Cardiac muscle cell (in vitro differentiated cells and primary cell): ENCODE measurements around the gene CREB5. TPM values are rescaled to one million over a fixed set of nuclear protein-coding genes. Genes with fewer than 3 reads are reported as not detected.

Experiments used
- DNase-seq, 2 donors: peaks; one replicate each; pipeline versions ENCODE4 v3.0.0 to v3.0.0-alpha.2; 2010 to 2017; ENCODE audit warnings: low read depth in 1 of 2, low spot score in 1 of 2
- H3K27ac ChIP-seq: fragments of 200-600 bp; sonication (generic); 2 replicates; pipeline ENCODE4 v1.5.1; 2016
- H3K27me3 ChIP-seq: fragments of 200-600 bp; sonication (generic); 2 replicates; pipeline ENCODE4 v1.6.0; 2016; ENCODE audit warnings: control low read depth
- H3K36me3 ChIP-seq: fragments of 200-600 bp; sonication (generic); 2 replicates; pipeline ENCODE4 v1.5.1; 2016; ENCODE audit warnings: control low read depth
- H3K4me1 ChIP-seq: fragments of 200-600 bp; sonication (generic); 2 replicates; pipeline ENCODE4 v1.8.1; 2017; ENCODE audit warnings: low read depth, mild to moderate bottlenecking, mixed run types
- H3K4me3 ChIP-seq: fragments of 200-600 bp; sonication (generic); 2 replicates; pipeline ENCODE4 v1.5.1; 2016; ENCODE audit warnings: mild to moderate bottlenecking
- H3K9me3 ChIP-seq: fragments of 200-600 bp; sonication (generic); 2 replicates; pipeline ENCODE4 v1.5.1; 2017; ENCODE audit warnings: low read depth, mild to moderate bottlenecking, control low read depth
- polyA plus RNA-seq: library from polyadenylated mRNA; unstranded; fragments of >200 nt; fragmentation: Nextera tagmentation; extraction: Ambion mirVana; gene quantifications from 2 replicates; pipeline ENCODE4 v1.2.1, GENCODE V29; 2016
- total RNA-seq: library from RNA; depleted of rRNA; stranded (reverse); fragments of >200 nt; gene quantifications from 2 replicates; pipeline ENCODE4 v1.2.3, GENCODE V29; 2016
- TF ChIP-seq, protein P1 (sequence below): IDR thresholded peaks from 2 replicates; pipeline ENCODE4 v1.5.1; 2012; ENCODE audit warnings: low read depth, mild to moderate bottlenecking, low read length

CREB5 gene
- total and polyA plus RNA-seq, 2 experiments from 2014 or later: 4.6 TPM

DNA sequence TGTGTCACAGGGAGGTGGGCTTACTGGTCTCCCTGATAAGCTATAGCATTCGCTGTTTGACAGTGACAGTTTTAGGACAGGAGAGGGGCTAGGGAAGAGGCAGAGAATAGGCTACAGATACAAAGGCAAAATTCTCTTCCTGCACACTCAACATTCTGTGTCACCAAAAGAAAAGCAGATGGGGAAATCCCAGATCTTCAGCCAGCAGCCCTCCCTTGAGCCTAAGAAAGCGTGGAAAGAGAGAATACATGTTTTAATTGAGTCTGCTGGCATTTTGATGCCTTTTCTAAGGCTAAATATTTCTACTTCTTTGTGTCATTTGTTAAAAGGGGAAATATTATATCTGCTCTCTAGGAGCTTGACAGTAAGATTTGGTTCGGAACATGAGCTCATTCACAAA lies 298.8 kb downstream of the CREB5 start:
- no peaks in the 10 kb centered on the region for H3K36me3 ChIP-seq
- peaks cover 16% of the 10 kb centered on the region for H3K4me1 ChIP-seq
- H3K27ac ChIP-seq: no peak overlapping the region
- no peak for DNase-seq
- H3K4me3 ChIP-seq: no peak overlapping the region
- TF ChIP-seq, protein P1, sequence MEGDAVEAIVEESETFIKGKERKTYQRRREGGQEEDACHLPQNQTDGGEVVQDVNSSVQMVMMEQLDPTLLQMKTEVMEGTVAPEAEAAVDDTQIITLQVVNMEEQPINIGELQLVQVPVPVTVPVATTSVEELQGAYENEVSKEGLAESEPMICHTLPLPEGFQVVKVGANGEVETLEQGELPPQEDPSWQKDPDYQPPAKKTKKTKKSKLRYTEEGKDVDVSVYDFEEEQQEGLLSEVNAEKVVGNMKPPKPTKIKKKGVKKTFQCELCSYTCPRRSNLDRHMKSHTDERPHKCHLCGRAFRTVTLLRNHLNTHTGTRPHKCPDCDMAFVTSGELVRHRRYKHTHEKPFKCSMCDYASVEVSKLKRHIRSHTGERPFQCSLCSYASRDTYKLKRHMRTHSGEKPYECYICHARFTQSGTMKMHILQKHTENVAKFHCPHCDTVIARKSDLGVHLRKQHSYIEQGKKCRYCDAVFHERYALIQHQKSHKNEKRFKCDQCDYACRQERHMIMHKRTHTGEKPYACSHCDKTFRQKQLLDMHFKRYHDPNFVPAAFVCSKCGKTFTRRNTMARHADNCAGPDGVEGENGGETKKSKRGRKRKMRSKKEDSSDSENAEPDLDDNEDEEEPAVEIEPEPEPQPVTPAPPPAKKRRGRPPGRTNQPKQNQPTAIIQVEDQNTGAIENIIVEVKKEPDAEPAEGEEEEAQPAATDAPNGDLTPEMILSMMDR: no peak
- H3K9me3 ChIP-seq: no peaks in the 10 kb centered on the region
- no peaks in the 10 kb centered on the region for H3K27me3 ChIP-seq

DNA sequence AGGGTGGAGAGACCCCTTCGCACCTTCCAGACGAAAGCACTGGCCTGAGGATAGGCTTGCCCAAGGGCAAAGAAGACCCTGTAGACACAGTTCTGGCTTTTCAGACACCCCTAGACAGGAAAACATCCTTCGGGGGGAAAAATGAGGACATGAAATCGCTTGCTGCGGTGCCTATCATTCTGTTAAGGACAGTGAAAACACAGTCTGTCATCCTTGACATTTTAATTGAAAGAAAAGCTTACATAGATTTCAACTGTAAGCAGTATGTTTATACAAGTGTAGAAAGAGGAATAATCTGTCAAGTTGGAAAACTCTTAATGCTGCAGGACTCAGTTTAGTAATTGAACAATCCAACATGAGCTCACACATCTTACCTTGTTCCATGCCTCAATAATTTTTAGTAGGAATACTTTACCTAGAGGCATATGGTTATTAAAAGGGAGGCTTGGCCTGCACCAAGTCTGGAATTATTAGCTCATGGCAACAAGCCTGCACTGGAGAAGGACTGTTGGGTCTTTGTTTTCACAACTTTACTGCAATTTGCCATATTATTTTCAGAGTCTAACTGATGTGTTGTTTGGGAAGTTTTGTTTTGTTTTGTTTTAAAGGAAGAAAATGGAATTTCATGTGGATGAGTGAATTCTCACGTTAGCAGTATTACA lies 302.3 kb downstream of the CREB5 start:
- Histone ChIP-seq H3K27ac (no peak overlapping the region), H3K36me3 (no peaks in the 10 kb centered on the region), H3K27me3 (no peaks in the 10 kb centered on the region), H3K4me1 (no peaks in the 10 kb centered on the region), H3K9me3 (no peaks in the 10 kb centered on the region), H3K4me3 (no peak overlapping the region)
- DNase-seq: no peak
- TF ChIP-seq, protein P1: no peak

DNA sequence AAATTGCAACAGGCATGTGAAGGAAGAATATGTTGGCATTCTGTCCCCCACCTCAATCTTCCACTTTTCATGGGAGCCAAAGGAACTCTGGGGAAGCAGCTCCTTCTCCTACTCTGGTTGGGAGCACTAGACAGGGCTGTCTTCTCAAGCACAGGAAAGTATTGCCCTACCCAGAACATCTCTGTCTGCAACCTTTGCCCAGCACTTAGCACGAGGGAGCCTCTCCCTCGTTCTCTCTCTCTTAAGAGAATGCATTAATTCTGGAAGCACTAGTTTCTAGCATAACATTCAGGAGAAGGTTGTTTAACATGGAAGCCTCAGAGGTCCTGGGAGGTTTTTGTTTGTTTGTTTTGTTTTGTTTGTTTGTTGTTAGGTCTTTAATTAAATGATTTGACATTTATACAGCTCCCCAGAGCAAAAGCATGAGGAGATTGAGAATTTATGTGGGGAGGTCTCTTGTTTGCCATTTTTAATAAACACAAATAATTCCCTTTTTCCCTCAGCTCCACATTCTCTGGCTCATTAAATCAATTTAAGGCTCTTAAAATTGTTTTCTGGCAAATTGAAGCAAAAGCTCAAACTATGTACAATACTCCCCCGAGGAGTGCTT lies 305.2 kb downstream of the CREB5 start:
- no peak for DNase-seq
- Histone ChIP-seq H3K36me3 (no peaks in the 10 kb centered on the region), H3K4me3 (no peak overlapping the region), H3K9me3 (no peaks in the 10 kb centered on the region), H3K27ac (no peak overlapping the region), H3K27me3 (no peaks in the 10 kb centered on the region), H3K4me1 (peaks cover 2% of the 10 kb centered on the region)
- TF ChIP-seq, protein P1: no peak

DNA sequence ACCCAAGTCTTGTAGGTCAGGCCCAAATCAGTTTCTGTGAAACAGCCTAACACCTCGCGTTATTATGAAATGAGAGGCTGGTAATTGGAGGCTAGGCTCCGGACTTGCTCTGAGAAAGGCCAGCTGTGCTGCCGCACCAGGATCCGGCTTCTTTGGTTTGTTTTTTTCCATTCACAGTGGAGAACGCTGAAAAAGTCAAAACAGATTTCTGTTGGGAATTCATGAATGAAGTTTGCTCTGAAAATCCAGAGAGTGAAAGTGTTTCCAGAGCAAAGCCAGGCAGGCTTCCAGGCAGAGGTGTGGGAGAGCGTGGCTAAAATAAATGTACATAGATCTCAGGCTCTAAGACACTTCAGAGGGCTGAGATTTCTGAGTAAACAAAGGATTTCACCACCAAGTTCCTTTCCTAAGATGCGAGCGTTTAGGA lies 305.8 kb downstream of the CREB5 start:
- Histone ChIP-seq H3K27ac (no peak overlapping the region), H3K9me3 (no peaks in the 10 kb centered on the region), H3K4me3 (no peak overlapping the region), H3K4me1 (peaks cover 3% of the 10 kb centered on the region), H3K27me3 (no peaks in the 10 kb centered on the region), H3K36me3 (no peaks in the 10 kb centered on the region)
- peak in 1 of 2 donors; percentile 12 for DNase-seq
- TF ChIP-seq, protein P1: no peak

DNA sequence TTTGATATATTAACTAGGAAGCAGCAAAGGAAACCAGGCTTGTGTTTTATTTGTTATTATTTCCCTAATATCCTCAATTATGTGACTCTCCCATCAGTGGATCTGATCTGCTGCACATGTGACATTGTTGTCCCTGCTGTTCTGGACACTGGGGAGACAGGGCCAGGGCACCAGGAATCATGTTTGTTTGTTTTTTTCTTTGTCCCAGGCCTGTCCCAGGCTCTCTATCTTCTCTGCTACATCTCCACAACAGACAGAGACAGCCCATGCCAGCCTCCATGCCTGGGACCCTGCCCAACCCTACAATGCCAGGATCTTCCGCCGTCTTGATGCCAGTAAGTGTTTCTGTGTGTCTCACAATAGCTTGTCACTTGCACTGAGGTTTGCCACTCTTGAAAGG lies 306.2 kb downstream of the CREB5 start:
- H3K27ac ChIP-seq: no peak overlapping the region
- no peak for DNase-seq
- no peaks in the 10 kb centered on the region for H3K27me3 ChIP-seq
- TF ChIP-seq, protein P1: no peak
- H3K4me3 ChIP-seq: no peak overlapping the region
- H3K4me1 ChIP-seq: peaks cover 3% of the 10 kb centered on the region
- H3K36me3 ChIP-seq: no peaks in the 10 kb centered on the region
- H3K9me3 ChIP-seq: no peaks in the 10 kb centered on the region
